H9 (cell line): Measurements from ENCODE around the gene ITGBL1. TPM values are rescaled to one million over a fixed set of nuclear protein-coding genes. Genes with fewer than 3 reads are reported as not detected.

Experiments
- DNase-seq: peaks from one replicate; pipeline ENCODE4 v3.0.0-alpha.2; 2017
- H2AFZ ChIP-seq: one replicate; pipeline ENCODE4 v1.6.1; 2013; ENCODE audit warnings: mild to moderate bottlenecking, low read length, control low read depth, moderate library complexity
- H2AK5ac ChIP-seq: 2 replicates; pipeline ENCODE4 v1.6.1; 2013; ENCODE audit warnings: low read length, control low read depth, mixed read lengths; ENCODE audit not compliant: insufficient read length
- H2BK120ac ChIP-seq: one replicate; pipeline ENCODE4 v1.6.1; 2013; ENCODE audit warnings: low read depth, mild to moderate bottlenecking, low read length, control low read depth, inconsistent platforms; ENCODE audit not compliant: poor library complexity, severe bottlenecking
- H2BK12ac ChIP-seq: 2 replicates; pipeline ENCODE4 v1.6.1; 2013; ENCODE audit warnings: low read length, control low read depth, mixed read lengths, low read depth; ENCODE audit not compliant: insufficient read length
- H2BK15ac ChIP-seq: 2 replicates; pipeline ENCODE4 v1.6.1; 2013; ENCODE audit warnings: low read depth, low read length, control low read depth
- H2BK20ac ChIP-seq: one replicate; pipeline ENCODE4 v1.6.1; 2013; ENCODE audit warnings: low read depth, mild to moderate bottlenecking, low read length, control low read depth, inconsistent platforms; ENCODE audit not compliant: poor library complexity, severe bottlenecking
- H2BK5ac ChIP-seq: 2 replicates; pipeline ENCODE4 v1.6.1; 2013; ENCODE audit warnings: low read length, control low read depth, mixed read lengths; ENCODE audit not compliant: insufficient read length
- H3K14ac ChIP-seq: 2 replicates; pipeline ENCODE4 v1.6.1; 2013; ENCODE audit warnings: low read length, control low read depth; ENCODE audit not compliant: insufficient read depth
- H3K18ac ChIP-seq: 2 replicates; pipeline ENCODE4 v1.6.1; 2013; ENCODE audit warnings: low read depth, mild to moderate bottlenecking, mixed read lengths, low read length, control low read depth; ENCODE audit not compliant: insufficient read length
- H3K23ac ChIP-seq: 2 replicates; pipeline ENCODE4 v1.6.1; 2013; ENCODE audit warnings: low read length, control low read depth, mixed read lengths, low read depth; ENCODE audit not compliant: insufficient read length
- H3K23me2 ChIP-seq: 2 replicates; pipeline ENCODE4 v1.6.1; 2013; ENCODE audit warnings: low read depth, mild to moderate bottlenecking, mixed read lengths, low read length, control low read depth; ENCODE audit not compliant: insufficient read length, poor library complexity, severe bottlenecking
- H3K27ac ChIP-seq: 2 replicates; pipeline ENCODE4 v1.5.1; 2013; ENCODE audit warnings: low read length, control low read depth, mixed read lengths, low read depth; ENCODE audit not compliant: insufficient read length
- H3K27me3 ChIP-seq: 2 replicates; pipeline ENCODE4 v1.6.1; 2013; ENCODE audit warnings: low read length, control low read depth, inconsistent platforms; ENCODE audit not compliant: insufficient read depth
- H3K4ac ChIP-seq: 2 replicates; pipeline ENCODE4 v1.6.1; 2013; ENCODE audit warnings: low read depth, mild to moderate bottlenecking, control low read depth, inconsistent platforms, low read length, moderate library complexity
- H3K4me1 ChIP-seq: 2 replicates; pipeline ENCODE4 v1.6.1; 2013; ENCODE audit warnings: low read length, control low read depth, inconsistent platforms; ENCODE audit not compliant: insufficient read depth
- H3K4me2 ChIP-seq: 2 replicates; pipeline ENCODE4 v1.6.1; 2013; ENCODE audit warnings: low read length, control low read depth, mixed read lengths; ENCODE audit not compliant: insufficient read length, insufficient read depth
- H3K56ac ChIP-seq: 2 replicates; pipeline ENCODE4 v1.6.1; 2013; ENCODE audit warnings: low read depth, mild to moderate bottlenecking, mixed read lengths, low read length, control low read depth; ENCODE audit not compliant: insufficient read length
- H3K79me1 ChIP-seq: 2 replicates; pipeline ENCODE4 v1.6.1; 2013; ENCODE audit warnings: low read depth, mild to moderate bottlenecking, moderate library complexity, low read length, control low read depth, inconsistent platforms; ENCODE audit not compliant: insufficient read depth, poor library complexity, severe bottlenecking
- H3K79me2 ChIP-seq: 2 replicates; pipeline ENCODE4 v1.6.1; 2013; ENCODE audit warnings: low read length, control low read depth, inconsistent platforms; ENCODE audit not compliant: insufficient read depth
- H3K9ac ChIP-seq: 2 replicates; pipeline ENCODE4 v1.6.1; 2013; ENCODE audit warnings: low read length, control low read depth, mixed read lengths; ENCODE audit not compliant: insufficient read length; ENCODE audit errors: extremely low read depth
- H3K9me3 ChIP-seq: one replicate; pipeline ENCODE4 v1.6.1; 2013; ENCODE audit warnings: low read depth, low read length, inconsistent platforms; ENCODE audit not compliant: control insufficient read depth
- H3T11ph ChIP-seq: one replicate; pipeline ENCODE4 v1.6.1; 2013; ENCODE audit warnings: mild to moderate bottlenecking, low read length, control low read depth, inconsistent platforms
- H4K20me1 ChIP-seq: one replicate; pipeline ENCODE4 v1.6.1; 2013; ENCODE audit not compliant: control insufficient read depth, insufficient read length, insufficient read depth
- H4K5ac ChIP-seq: 2 replicates; pipeline ENCODE4 v1.6.1; 2013; ENCODE audit warnings: low read depth, mild to moderate bottlenecking, mixed read lengths, low read length, control low read depth; ENCODE audit not compliant: insufficient read length
- H4K8ac ChIP-seq: replicated peaks from 2 replicates; pipeline ENCODE4 v1.6.1; 2013; ENCODE audit warnings: low read length, control low read depth, mixed read lengths, low read depth; ENCODE audit not compliant: insufficient read length
- H4K91ac ChIP-seq: 2 replicates; pipeline ENCODE4 v1.6.1; 2013; ENCODE audit warnings: low read depth, mild to moderate bottlenecking, moderate library complexity, mixed read lengths, low read length, control low read depth; ENCODE audit not compliant: insufficient read length
- H3K27ac Mint-ChIP-seq, 3 experiments: 2 replicates in 2 of 3; 3 replicates in 1 of 3; pipeline ENCODE4 v1.8.0; 2020 to 2021; ENCODE audit warnings: mixed read lengths in 3 of 3, mild to moderate bottlenecking in 1 of 3, moderate library complexity in 1 of 3
- H3K27me3 Mint-ChIP-seq: 2 replicates; pipeline ENCODE4 v1.8.0; 2021; ENCODE audit warnings: low read depth, mild to moderate bottlenecking, moderate library complexity, mixed read lengths
- H3K36me3 Mint-ChIP-seq, 3 experiments: 2 replicates in 2 of 3; 3 replicates in 1 of 3; pipeline ENCODE4 v1.8.0; 2020 to 2021; ENCODE audit warnings: low read depth in 3 of 3, mixed read lengths in 3 of 3; ENCODE audit not compliant: insufficient read depth in 1 of 3
- H3K4me1 Mint-ChIP-seq, 2 experiments: 2 replicates each; pipeline ENCODE4 v1.8.0; 2020; ENCODE audit warnings: mixed read lengths in 2 of 2
- H3K4me3 Mint-ChIP-seq, 2 experiments: 2 replicates in 1 of 2; 3 replicates in 1 of 2; pipeline ENCODE4 v1.8.0; 2020 to 2021; ENCODE audit warnings: mild to moderate bottlenecking in 2 of 2, mixed read lengths in 2 of 2, moderate library complexity in 1 of 2
- H3K9me3 Mint-ChIP-seq, 2 experiments: 2 replicates in 1 of 2; 3 replicates in 1 of 2; pipeline ENCODE4 v1.8.0; 2020; ENCODE audit warnings: mild to moderate bottlenecking in 2 of 2, mixed read lengths in 2 of 2, moderate library complexity in 1 of 2
- WGBS: extraction: QIAGEN DNeasy Blood & Tissue Kit; methylation state at CpG from one replicate; pipeline ENCODE4 v1.1.7; 2013; ENCODE audit warnings: missing lambda C conversion rate, low lambda C conversion rate, mixed read lengths; ENCODE audit not compliant: insufficient read length; ENCODE audit errors: extremely low coverage; 5-methylcytosine and 5-hydroxymethylcytosine counted together
- total RNA-seq: library from RNA; stranded (reverse); gene quantifications from 2 replicates; pipeline ENCODE4 v1.2.1, GENCODE V29; 2021
- TF ChIP-seq, protein P1 (sequence below): fragments of 200-600 bp; sonication (generic); conservative IDR thresholded peaks from 3 replicates; pipeline ENCODE4 v1.8.0; 2021; ENCODE audit warnings: antibody characterized with exemption, mild to moderate bottlenecking

The ITGBL1 gene
- total RNA-seq, 1 experiment from 2014 or later = not detected

DNA sequence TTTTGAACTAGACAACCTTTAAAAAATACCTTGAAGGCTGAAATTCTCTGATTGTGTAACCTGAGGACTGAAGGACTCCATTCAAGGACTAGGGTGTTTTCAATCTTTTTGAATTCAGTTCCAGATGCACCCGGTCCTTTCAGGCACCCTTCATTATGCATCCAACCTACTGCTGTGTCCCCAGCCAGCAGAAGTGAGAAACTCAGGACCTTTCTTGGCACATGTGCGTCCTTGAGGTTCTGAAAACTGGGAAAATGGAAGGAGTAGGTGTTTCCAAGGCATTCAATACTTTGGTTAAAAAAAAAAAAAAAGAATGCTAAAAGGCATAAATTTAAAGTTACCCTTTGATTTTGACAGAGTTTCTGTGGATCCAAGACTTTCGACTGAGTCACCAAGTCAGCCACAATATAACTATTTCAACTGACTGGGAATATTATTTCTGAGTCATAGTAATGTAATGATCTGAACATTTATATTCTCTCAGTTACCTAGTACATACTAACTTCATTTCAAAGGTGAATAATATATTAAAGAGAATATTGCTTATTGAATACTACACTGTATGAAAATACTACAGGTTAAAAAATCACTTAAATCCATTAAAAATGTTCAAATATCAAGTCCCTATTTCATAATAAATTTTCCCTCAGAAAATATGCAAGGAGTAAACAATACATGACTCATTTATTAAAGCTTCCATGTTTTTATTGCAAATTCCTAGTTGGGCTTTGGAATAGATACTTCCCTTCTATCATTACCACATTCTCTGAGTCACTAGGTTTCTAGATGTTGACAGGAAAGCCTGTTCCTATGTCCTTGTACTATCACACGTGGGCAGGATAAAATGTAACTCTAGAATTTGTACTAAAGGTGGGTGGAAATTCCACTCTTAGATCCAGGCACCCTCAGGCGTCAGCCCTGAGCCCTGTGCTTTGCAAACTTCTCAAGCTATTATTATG lies 2.4 kb upstream of the ITGBL1 start:
- H3K27me3 Mint-ChIP-seq = no peaks in the 10 kb centered on the region; the same call in 1 of the 2 replicates
- no peak overlapping the region for H3K4me3 Mint-ChIP-seq
- H3K27ac ChIP-seq = no peak overlapping the region
- peaks cover 2% of the 10 kb centered on the region; the same call in 1 of the 2 replicates for H3K4me1 ChIP-seq
- TF ChIP-seq, protein P1, sequence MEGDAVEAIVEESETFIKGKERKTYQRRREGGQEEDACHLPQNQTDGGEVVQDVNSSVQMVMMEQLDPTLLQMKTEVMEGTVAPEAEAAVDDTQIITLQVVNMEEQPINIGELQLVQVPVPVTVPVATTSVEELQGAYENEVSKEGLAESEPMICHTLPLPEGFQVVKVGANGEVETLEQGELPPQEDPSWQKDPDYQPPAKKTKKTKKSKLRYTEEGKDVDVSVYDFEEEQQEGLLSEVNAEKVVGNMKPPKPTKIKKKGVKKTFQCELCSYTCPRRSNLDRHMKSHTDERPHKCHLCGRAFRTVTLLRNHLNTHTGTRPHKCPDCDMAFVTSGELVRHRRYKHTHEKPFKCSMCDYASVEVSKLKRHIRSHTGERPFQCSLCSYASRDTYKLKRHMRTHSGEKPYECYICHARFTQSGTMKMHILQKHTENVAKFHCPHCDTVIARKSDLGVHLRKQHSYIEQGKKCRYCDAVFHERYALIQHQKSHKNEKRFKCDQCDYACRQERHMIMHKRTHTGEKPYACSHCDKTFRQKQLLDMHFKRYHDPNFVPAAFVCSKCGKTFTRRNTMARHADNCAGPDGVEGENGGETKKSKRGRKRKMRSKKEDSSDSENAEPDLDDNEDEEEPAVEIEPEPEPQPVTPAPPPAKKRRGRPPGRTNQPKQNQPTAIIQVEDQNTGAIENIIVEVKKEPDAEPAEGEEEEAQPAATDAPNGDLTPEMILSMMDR = no peak
- no peak overlapping the region for H3K23ac ChIP-seq
- H2BK5ac ChIP-seq = no peak overlapping the region
- H3K27ac Mint-ChIP-seq = 0 out of 7 replicates have a peak overlapping the region, but pooled peaks of 1 of the 3 experiments have one; percentile 10
- H4K5ac ChIP-seq = no peak overlapping the region
- H3K9me3 Mint-ChIP-seq = no peaks in the 10 kb centered on the region
- H3K27me3 ChIP-seq = no peaks in the 10 kb centered on the region
- no peak overlapping the region for H3K18ac ChIP-seq
- H3K56ac ChIP-seq = no peak overlapping the region
- H3K79me2 ChIP-seq = no peaks in the 10 kb centered on the region
- no peak overlapping the region for H2BK15ac ChIP-seq
- H2BK20ac ChIP-seq = no peak overlapping the region
- no peak overlapping the region for H3K9ac ChIP-seq
- H3K9me3 ChIP-seq = no peaks in the 10 kb centered on the region
- H4K91ac ChIP-seq = no peak overlapping the region
- H4K8ac ChIP-seq = no peak overlapping the region
- H3K79me1 ChIP-seq = no peaks in the 10 kb centered on the region
- H3K4me2 ChIP-seq = no peak overlapping the region
- no peak for DNase-seq
- no peak overlapping the region for H3T11ph ChIP-seq
- H3K23me2 ChIP-seq = no peaks in the 10 kb centered on the region
- no peak overlapping the region for H3K14ac ChIP-seq
- H2BK120ac ChIP-seq = no peak overlapping the region
- H3K4ac ChIP-seq = no peak overlapping the region
- H2AFZ ChIP-seq = no peak overlapping the region
- H2BK12ac ChIP-seq = no peak overlapping the region
- no peaks in the 10 kb centered on the region for H3K36me3 Mint-ChIP-seq
- H3K4me1 Mint-ChIP-seq = peaks cover 15 to 16% of the 10 kb centered on the region in 2 experiments
- H4K20me1 ChIP-seq = no peaks in the 10 kb centered on the region
- no CpG with 5 or more reads among the region's 5 CpGs for WGBS
- no peak overlapping the region for H2AK5ac ChIP-seq
